CD4-positive, alpha-beta T cell treated with Interleukin-15 for 1 hour (primary cell): ENCODE measurements around the gene SYNE1.

Source experiments
- DNase-seq: peaks from one replicate; pipeline ENCODE4 v3.0.0-alpha.2; 2020

Gene SYNE1

GRCh38 chr6:152609125-152609670 is 28.0 kb downstream of the SYNE1 start:
- DNase-seq: no peak

GRCh38 chr6:152605941-152606340 is 31.2 kb downstream of the SYNE1 start:
- DNase-seq: no peak

- DNase-seq: no peak
Measured at GRCh38 chr6:152605342-152605741, 31.8 kb downstream of the SYNE1 start.

- no peak for DNase-seq
Measured at GRCh38 chr6:152603911-152604310, 33.3 kb downstream of the SYNE1 start.

- no peak for DNase-seq
Measured at GRCh38 chr6:152600022-152600421, 37.1 kb downstream of the SYNE1 start.

GRCh38 chr6:152598901-152599537 is 38.1 kb downstream of the SYNE1 start:
- DNase-seq: no peak

GRCh38 chr6:152598421-152598820 is 38.7 kb downstream of the SYNE1 start:
- DNase-seq: no peak

- DNase-seq: no peak
Measured at GRCh38 chr6:152596726-152597125, 40.4 kb downstream of the SYNE1 start.

- DNase-seq: no peak
Measured at GRCh38 chr6:152595499-152595898, 41.7 kb downstream of the SYNE1 start.

- no peak for DNase-seq
Measured at GRCh38 chr6:152594701-152595100, 42.5 kb downstream of the SYNE1 start.

GRCh38 chr6:152588456-152588855 is 48.7 kb downstream of the SYNE1 start:
- DNase-seq: no peak

GRCh38 chr6:152587473-152587872 is 49.7 kb downstream of the SYNE1 start:
- no peak for DNase-seq

GRCh38 chr6:152585236-152585635 is 51.9 kb downstream of the SYNE1 start:
- no peak for DNase-seq

GRCh38 chr6:152583888-152584287 is 53.3 kb downstream of the SYNE1 start:
- DNase-seq: no peak

GRCh38 chr6:152576525-152576924 is 60.6 kb downstream of the SYNE1 start:
- DNase-seq: no peak

GRCh38 chr6:152575621-152576150 is 61.5 kb downstream of the SYNE1 start:
- no peak for DNase-seq

- no peak for DNase-seq
Measured at GRCh38 chr6:152575161-152575560, 62.0 kb downstream of the SYNE1 start.

- no peak for DNase-seq
Measured at GRCh38 chr6:152573762-152574161, 63.4 kb downstream of the SYNE1 start.

GRCh38 chr6:152572338-152573088 is 64.6 kb downstream of the SYNE1 start:
- DNase-seq: no peak

- no peak for DNase-seq
Measured at GRCh38 chr6:152571943-152572337, 65.2 kb downstream of the SYNE1 start.

- no peak for DNase-seq
Measured at GRCh38 chr6:152571089-152571488, 66.1 kb downstream of the SYNE1 start.

GRCh38 chr6:152566103-152566875 is 70.9 kb downstream of the SYNE1 start:
- DNase-seq: no peak

- DNase-seq: no peak
Measured at GRCh38 chr6:152563177-152563576, 74.0 kb downstream of the SYNE1 start.
